ENCODE results near the gene SF3B5.
A peak's percentile ranks its signal among the peaks of the same experiment; 100 is the strongest.
"Not testable (repeated sequence)": the region's sequence is repeated elsewhere in the genome, so short reads cannot be mapped to it uniquely, and the experiment has no call there.

Gene SF3B5

GRCh38 chr6:144095134-144096002 lies at the start of gene SF3B5:
TSS of gene SF3B5 (minus strand) at chr6:144095573. CDS start at chr6:144095497, 76 bp downstream.
- peak; percentile 98 for DNase-seq (ENCODE audit: low read depth)

GRCh38 chr6:144144996-144145395 lies 49.6 kb upstream of the SF3B5 start:
- DNase-seq (ENCODE audit: low read depth): no peak

- DNase-seq (ENCODE audit: low read depth): no peak
Observed at GRCh38 chr6:144143878-144144277, 48.5 kb upstream of the SF3B5 start.

GRCh38 chr6:144143106-144143505 lies 47.7 kb upstream of the SF3B5 start:
- DNase-seq (ENCODE audit: low read depth): no peak

GRCh38 chr6:144141470-144141869 lies 46.1 kb upstream of the SF3B5 start:
- DNase-seq (ENCODE audit: low read depth): no peak

- DNase-seq (ENCODE audit: low read depth): no peak
Observed at GRCh38 chr6:144140867-144141266, 45.5 kb upstream of the SF3B5 start.

GRCh38 chr6:144139817-144140216 lies 44.4 kb upstream of the SF3B5 start:
- DNase-seq (ENCODE audit: low read depth): no peak

GRCh38 chr6:144138542-144138941 lies 43.2 kb upstream of the SF3B5 start:
- DNase-seq (ENCODE audit: low read depth): no peak

GRCh38 chr6:144134737-144135136 lies 39.4 kb upstream of the SF3B5 start:
- no peak for DNase-seq (ENCODE audit: low read depth)

GRCh38 chr6:144134176-144134575 lies 38.8 kb upstream of the SF3B5 start:
- DNase-seq (ENCODE audit: low read depth): no peak

- no peak for DNase-seq (ENCODE audit: low read depth)
Observed at GRCh38 chr6:144133225-144133821, 38.0 kb upstream of the SF3B5 start.

GRCh38 chr6:144132167-144132690 lies 36.9 kb upstream of the SF3B5 start:
- not testable (repeated sequence) for DNase-seq (ENCODE audit: low read depth)

GRCh38 chr6:144131248-144131709 lies 35.9 kb upstream of the SF3B5 start:
- DNase-seq (ENCODE audit: low read depth): no peak

- no peak for DNase-seq (ENCODE audit: low read depth)
Observed at GRCh38 chr6:144129469-144129868, 34.1 kb upstream of the SF3B5 start.

- no peak for DNase-seq (ENCODE audit: low read depth)
Observed at GRCh38 chr6:144127097-144127496, 31.7 kb upstream of the SF3B5 start.

- no peak for DNase-seq (ENCODE audit: low read depth)
Observed at GRCh38 chr6:144123836-144124235, 28.5 kb upstream of the SF3B5 start.

- DNase-seq (ENCODE audit: low read depth): no peak
Observed at GRCh38 chr6:144123421-144123820, 28.0 kb upstream of the SF3B5 start.

- no peak for DNase-seq (ENCODE audit: low read depth)
Observed at GRCh38 chr6:144122861-144123260, 27.5 kb upstream of the SF3B5 start.

GRCh38 chr6:144119376-144119775 lies 24.0 kb upstream of the SF3B5 start:
- DNase-seq (ENCODE audit: low read depth): no peak

- no peak for DNase-seq (ENCODE audit: low read depth)
Observed at GRCh38 chr6:144115219-144115618, 19.8 kb upstream of the SF3B5 start.

GRCh38 chr6:144113366-144113765 lies 18.0 kb upstream of the SF3B5 start:
- no peak for DNase-seq (ENCODE audit: low read depth)

- no peak for DNase-seq (ENCODE audit: low read depth)
Observed at GRCh38 chr6:144110210-144110609, 14.8 kb upstream of the SF3B5 start.

- DNase-seq (ENCODE audit: low read depth): no peak
Observed at GRCh38 chr6:144106206-144106605, 10.8 kb upstream of the SF3B5 start.
